Panc1 (cell line): ENCODE data around the gene LRRK1. TPM values are rescaled to one million over a fixed set of nuclear protein-coding genes. Genes with fewer than 3 reads are reported as not detected.

Experiments
- ATAC-seq: fragments of 200-7000 bp; cut with Tn5 transposase; 2 replicates; pipeline ENCODE4 v1.9.1; 2020; ENCODE audit warnings: mild to moderate bottlenecking, moderate library complexity
- BruUV-seq: library from RNA; stranded (reverse); fragments of 400-500 nt; replicated peaks from 2 replicates; lab custom pipeline; 2021; lab: Mats Ljungman, UMichigan
- CTCF ChIA-PET: fragments of 300-600 bp; sonication (Branson Sonifier 250); formaldehyde crosslinking; loops from one replicate; lab custom pipeline; 2022; ENCODE audit warnings: antibody characterized with exemption; lab: Charles Lee
- POLR2A ChIA-PET: fragments of 300-600 bp; sonication (Branson Sonifier 250); formaldehyde crosslinking; loops from one replicate; lab custom pipeline; 2022; ENCODE audit warnings: antibody characterized with exemption; lab: Charles Lee
- DNase-seq: peaks from one replicate; pipeline ENCODE4 v3.0.0-alpha.2; 2010; ENCODE audit warnings: low read depth, low spot score
- H3K27ac ChIP-seq: 2 replicates; pipeline ENCODE4 v1.5.1; 2011; ENCODE audit warnings: mild to moderate bottlenecking, low read length, inconsistent platforms
- H3K27me3 ChIP-seq: fragments of 200-500 bp; sonication (Bioruptor generic); 2 replicates; pipeline ENCODE4 v1.6.0; 2014; ENCODE audit warnings: low read length, inconsistent platforms; ENCODE audit not compliant: control insufficient read depth, insufficient read depth
- H3K36me3 ChIP-seq: fragments of 200-500 bp; sonication (Bioruptor generic); 2 replicates; pipeline ENCODE4 v1.5.1; 2014; ENCODE audit warnings: inconsistent platforms, mild to moderate bottlenecking, low read length, moderate library complexity; ENCODE audit not compliant: control insufficient read depth, insufficient read depth
- H3K4me1 ChIP-seq: 2 replicates; pipeline ENCODE4 v1.5.1; 2011; ENCODE audit warnings: inconsistent platforms, mild to moderate bottlenecking, low read length, moderate library complexity; ENCODE audit not compliant: control insufficient read depth, insufficient read depth
- H3K4me3 ChIP-seq, 2 experiments: 2 replicates each; pipeline ENCODE4 v1.5.1; 2011 to 2012; ENCODE audit warnings: low read depth in 2 of 2, low read length in 2 of 2, mild to moderate bottlenecking in 2 of 2, inconsistent platforms in 1 of 2, moderate library complexity in 1 of 2
- H3K9me3 ChIP-seq: fragments of 200-500 bp; sonication (Bioruptor generic); 2 replicates; pipeline ENCODE4 v1.5.1; 2014; ENCODE audit warnings: low read depth, mild to moderate bottlenecking, inconsistent platforms, low read length, moderate library complexity; ENCODE audit not compliant: control insufficient read depth, insufficient read depth
- CTCF ChIP-seq: fragments of 450-650 bp; IDR thresholded peaks from 2 replicates; pipeline ENCODE4 v1.5.1; 2017; ENCODE audit warnings: mild to moderate bottlenecking
- POLR2AphosphoS5 ChIP-seq: IDR thresholded peaks from 2 replicates; pipeline ENCODE4 v1.6.1; 2012; ENCODE audit warnings: mild to moderate bottlenecking, low read depth, low read length, moderate library complexity
- REST ChIP-seq, 2 experiments: IDR thresholded peaks; 2 replicates each; pipeline ENCODE4 v1.6.1; 2011 to 2012; ENCODE audit warnings: low read depth in 2 of 2, control low read depth in 1 of 2, low read length in 1 of 2, mild to moderate bottlenecking in 1 of 2, moderate library complexity in 1 of 2; ENCODE audit not compliant: insufficient read depth in 1 of 2
- SIN3A ChIP-seq: IDR thresholded peaks from 2 replicates; pipeline ENCODE4 v1.6.1; 2012; ENCODE audit warnings: low read depth, mild to moderate bottlenecking, low read length, moderate library complexity, borderline replicate concordance; ENCODE audit not compliant: insufficient read depth
- TCF7L2 ChIP-seq: IDR thresholded peaks from 2 replicates; pipeline ENCODE4 v1.6.1; 2011; ENCODE audit warnings: mild to moderate bottlenecking, low read depth, low read length, inconsistent platforms
- in situ Hi-C: cut with HindIII; loops from 2 replicates; pipeline ENCODE4 v1.10.0; 2016; ENCODE audit warnings: low sequenced_read_pairs, low pct_unique_long_range_greater_than_20kb
- intact Hi-C: fragments of 100-400 bp; cut with micrococcal nuclease; formaldehyde crosslinking; loops from one replicate; pipeline ENCODE4 v1.10.0; 2022; ENCODE audit not compliant: unreplicated experiment
- total RNA-seq: library from RNA; stranded (reverse); gene quantifications from one replicate; pipeline ENCODE4 v1.2.1, GENCODE V29; 2021; ENCODE audit not compliant: unreplicated experiment

LRRK1 gene
- total RNA-seq, 1 experiment from 2014 or later: 88.0 TPM

- in situ Hi-C loops (no loop called here), intact Hi-C loops (no loop called here)
- TF ChIP-seq TCF7L2: no peak
- TF ChIP-seq CTCF: no peak
- TF ChIP-seq POLR2AphosphoS5: no peak
- no peak for TF ChIP-seq REST (IDR thresholded peaks at IDR 0.05; ENCODE audit: insufficient read depth in 1 of 2, low read depth in 2 of 2, low read length in 1 of 2)
- no peak for TF ChIP-seq SIN3A
- H3K4me3 ChIP-seq: no peak overlapping the region
- H3K27ac ChIP-seq: peak overlapping the region; percentile 86
- no peaks in the 10 kb centered on the region for H3K9me3 ChIP-seq
- peaks cover 53% of the 10 kb centered on the region for H3K4me1 ChIP-seq
- no peaks in the 10 kb centered on the region for H3K36me3 ChIP-seq
- ChIA-PET CTCF (interaction anchor here (0.8 to 3.0 kb wide), 3 partner anchors 14 to 63 kb away, joined by 3 to 15 read pairs (median 3); no protein-coding TSS in a partner anchor), POLR2A (no interaction called here)
- no TSS peak for BruUV-seq
- ATAC-seq (peak; percentile 32; the same call in 1 of the 2 replicates), DNase-seq (no peak)
- no peaks in the 10 kb centered on the region for H3K27me3 ChIP-seq
Measured at GRCh38 chr15:100944244-100944895, 25.2 kb downstream of the LRRK1 start.

GRCh38 chr15:100944986-100945385, 25.8 kb downstream of the LRRK1 start:
- H3K27ac ChIP-seq: peak overlapping the region; percentile 86
- POLR2A ChIA-PET: no interaction called here
- TF ChIP-seq POLR2AphosphoS5: no peak
- no peak for TF ChIP-seq REST (IDR thresholded peaks at IDR 0.05; ENCODE audit: insufficient read depth in 1 of 2, low read depth in 2 of 2, low read length in 1 of 2)
- no peak for TF ChIP-seq TCF7L2
- no peak for TF ChIP-seq CTCF
- no peak for TF ChIP-seq SIN3A
- H3K9me3 ChIP-seq: no peaks in the 10 kb centered on the region
- CTCF ChIA-PET: interaction anchor here (0.6 to 3.0 kb wide), 3 partner anchors 11 to 63 kb away, joined by 3 to 15 read pairs (median 3); no protein-coding TSS in a partner anchor
- peaks cover 53% of the 10 kb centered on the region for H3K4me1 ChIP-seq
- no peaks in the 10 kb centered on the region for H3K27me3 ChIP-seq
- no peak for DNase-seq
- intact Hi-C loops (no loop called here), in situ Hi-C loops (no loop called here)
- no peaks in the 10 kb centered on the region for H3K36me3 ChIP-seq
- H3K4me3 ChIP-seq: no peak overlapping the region
- no TSS peak for BruUV-seq
- ATAC-seq: no peak
